Mononuclear cell (primary cell): ENCODE results near the gene DCAF11. TPM values are rescaled to one million over a fixed set of nuclear protein-coding genes. Genes with fewer than 3 reads are reported as not detected.
"Not testable (repeated sequence)": the region's sequence is repeated elsewhere in the genome, so short reads cannot be mapped to it uniquely, and the experiment has no call there.

Experiments used
- H3K27me3 ChIP-seq: 2 replicates; pipeline ENCODE4 v1.6.0; 2011; ENCODE audit warnings: low read length, control low read depth; ENCODE audit not compliant: insufficient read depth
- H3K4me1 ChIP-seq: 2 replicates; pipeline ENCODE4 v1.5.1; 2011; ENCODE audit warnings: mild to moderate bottlenecking, low read length, control low read depth; ENCODE audit not compliant: insufficient read depth
- H3K4me3 ChIP-seq: 2 replicates; pipeline ENCODE4 v1.5.1; 2011; ENCODE audit warnings: mild to moderate bottlenecking, low read length, moderate library complexity
- H3K9me3 ChIP-seq: 2 replicates; pipeline ENCODE4 v1.5.1; 2011; ENCODE audit warnings: low read depth, mild to moderate bottlenecking, control low read depth, low read length
- total RNA-seq: library from RNA; depleted of rRNA; stranded (reverse); fragments of >200 nt; gene quantifications from one replicate; pipeline ENCODE4 v1.2.3, GENCODE V29; 2012

DCAF11 gene
- total RNA-seq, 1 donor, result 59.1 TPM

- Histone ChIP-seq H3K9me3 (no peaks in the 10 kb centered on the region), H3K27me3 (no peaks in the 10 kb centered on the region), H3K4me1 (peaks cover 33% of the 10 kb centered on the region), H3K4me3 (no peak overlapping the region)
Measured at GRCh38 chr14:24098927-24099813, 15.4 kb upstream of the DCAF11 start.

- Histone ChIP-seq H3K4me1 (peaks cover 24% of the 10 kb centered on the region), H3K9me3 (no peaks in the 10 kb centered on the region), H3K4me3 (no peak overlapping the region), H3K27me3 (no peaks in the 10 kb centered on the region)
Measured at GRCh38 chr14:24100197-24100981, 14.2 kb upstream of the DCAF11 start.

GRCh38 chr14:24100982-24101494 is 13.5 kb upstream of the DCAF11 start:
- no peaks in the 10 kb centered on the region for H3K9me3 ChIP-seq
- no peak overlapping the region for H3K4me3 ChIP-seq
- peaks cover 17% of the 10 kb centered on the region for H3K4me1 ChIP-seq
- no peaks in the 10 kb centered on the region for H3K27me3 ChIP-seq

- Histone ChIP-seq H3K4me3 (no peak overlapping the region), H3K9me3 (no peaks in the 10 kb centered on the region), H3K4me1 (peaks cover 17% of the 10 kb centered on the region), H3K27me3 (no peaks in the 10 kb centered on the region)
Measured at GRCh38 chr14:24102357-24103048, 12.1 kb upstream of the DCAF11 start.

- Histone ChIP-seq H3K27me3 (no peaks in the 10 kb centered on the region), H3K9me3 (no peaks in the 10 kb centered on the region), H3K4me3 (no peak overlapping the region), H3K4me1 (peaks cover 22% of the 10 kb centered on the region)
Measured at GRCh38 chr14:24103451-24103850, 11.1 kb upstream of the DCAF11 start.

GRCh38 chr14:24105609-24106239 is 8.9 kb upstream of the DCAF11 start:
- not testable (repeated sequence) for H3K9me3 ChIP-seq, H3K27me3 ChIP-seq, H3K4me3 ChIP-seq
- peaks cover 19% of the 10 kb centered on the region for H3K4me1 ChIP-seq

- Histone ChIP-seq H3K4me3 (no peak overlapping the region), H3K27me3 (no peaks in the 10 kb centered on the region), H3K9me3 (no peaks in the 10 kb centered on the region), H3K4me1 (peaks cover 19% of the 10 kb centered on the region)
Measured at GRCh38 chr14:24106672-24107271, 7.8 kb upstream of the DCAF11 start.

- H3K4me3 ChIP-seq, result no peak overlapping the region
- peaks cover 22% of the 10 kb centered on the region for H3K4me1 ChIP-seq
- no peaks in the 10 kb centered on the region for H3K9me3 ChIP-seq
- no peaks in the 10 kb centered on the region for H3K27me3 ChIP-seq
Measured at GRCh38 chr14:24108336-24108874, 6.2 kb upstream of the DCAF11 start.

GRCh38 chr14:24110060-24110459 is 4.5 kb upstream of the DCAF11 start:
- no peaks in the 10 kb centered on the region for H3K27me3 ChIP-seq
- H3K9me3 ChIP-seq, result no peaks in the 10 kb centered on the region
- no peak overlapping the region for H3K4me3 ChIP-seq
- H3K4me1 ChIP-seq, result peaks cover 25% of the 10 kb centered on the region

GRCh38 chr14:24110523-24110922 is 4.1 kb upstream of the DCAF11 start:
- Histone ChIP-seq H3K9me3 (no peaks in the 10 kb centered on the region), H3K4me1 (peaks cover 27% of the 10 kb centered on the region), H3K4me3 (no peak overlapping the region), H3K27me3 (no peaks in the 10 kb centered on the region)

- peak overlapping the region; percentile 87 for H3K4me3 ChIP-seq
- H3K4me1 ChIP-seq, result peaks cover 41% of the 10 kb centered on the region
- H3K9me3 ChIP-seq, result no peaks in the 10 kb centered on the region
- no peaks in the 10 kb centered on the region for H3K27me3 ChIP-seq
Measured at GRCh38 chr14:24113379-24113800, 1.2 kb upstream of the DCAF11 start.

- Histone ChIP-seq H3K4me3 (peak overlapping the region; percentile 87), H3K27me3 (no peaks in the 10 kb centered on the region), H3K4me1 (peaks cover 35% of the 10 kb centered on the region), H3K9me3 (no peaks in the 10 kb centered on the region)
Measured at GRCh38 chr14:24113801-24114531, 611 bp upstream of the DCAF11 start.

- H3K4me3 ChIP-seq, result peak overlapping the region; percentile 87
- peaks cover 27% of the 10 kb centered on the region for H3K4me1 ChIP-seq
- H3K9me3 ChIP-seq, result no peaks in the 10 kb centered on the region
- H3K27me3 ChIP-seq, result no peaks in the 10 kb centered on the region
Measured at GRCh38 chr14:24115422-24116127, 998 bp downstream of the DCAF11 start.
